Left renal pelvis (tissue), 4 donors: ENCODE results near the gene ABI3BP. TPM values are rescaled to one million over a fixed set of nuclear protein-coding genes. Genes with fewer than 3 reads are reported as not detected.

ENCODE experiments used
- DNase-seq, 4 donors: peaks; one replicate each; pipeline ENCODE4 v3.0.0-alpha.2; 2013; ENCODE audit warnings: low read depth in 4 of 4, low spot score in 3 of 4
- polyA plus RNA-seq, 4 donors: library from polyadenylated mRNA; unstranded; fragments of 120-200 nt; gene quantifications; one replicate each; pipeline ENCODE4 v1.2.1, GENCODE V29; 2013; ENCODE audit not compliant: insufficient read length in 4 of 4

The ABI3BP gene
- polyA plus RNA-seq, 4 donors, result 21.5 to 37.5 (median 27.2) TPM

DNA sequence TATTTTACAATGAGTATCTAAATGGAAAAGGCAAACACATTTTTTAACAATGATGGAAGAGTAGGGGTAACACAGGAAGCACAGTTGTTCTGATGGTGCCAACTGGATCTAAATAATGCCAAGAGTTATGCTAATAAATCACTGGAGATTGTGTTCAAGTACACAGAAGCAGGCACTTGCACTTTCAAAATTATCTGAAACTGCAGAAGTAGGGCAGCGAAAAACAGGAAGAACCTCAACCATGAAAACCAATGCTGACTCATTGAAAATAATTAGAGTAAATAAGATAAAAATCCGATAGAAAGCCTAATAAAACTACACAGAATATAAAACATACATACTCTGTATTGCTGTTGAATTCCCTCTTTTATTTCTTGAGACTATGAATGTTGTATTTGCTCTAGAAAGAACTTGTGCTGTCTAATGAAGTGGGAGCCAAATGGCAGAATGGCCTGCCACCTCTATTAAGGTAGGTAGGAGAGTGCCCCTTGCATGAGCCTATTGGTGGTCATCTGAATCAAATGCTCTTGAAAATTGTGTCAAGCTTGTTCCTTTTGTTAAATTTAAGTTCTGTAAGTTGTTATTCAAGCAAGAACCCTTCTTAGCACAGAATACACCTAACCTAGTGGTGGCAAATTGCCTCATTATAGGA lies 93.7 kb downstream of the ABI3BP start:
- DNase-seq, result no peak

DNA sequence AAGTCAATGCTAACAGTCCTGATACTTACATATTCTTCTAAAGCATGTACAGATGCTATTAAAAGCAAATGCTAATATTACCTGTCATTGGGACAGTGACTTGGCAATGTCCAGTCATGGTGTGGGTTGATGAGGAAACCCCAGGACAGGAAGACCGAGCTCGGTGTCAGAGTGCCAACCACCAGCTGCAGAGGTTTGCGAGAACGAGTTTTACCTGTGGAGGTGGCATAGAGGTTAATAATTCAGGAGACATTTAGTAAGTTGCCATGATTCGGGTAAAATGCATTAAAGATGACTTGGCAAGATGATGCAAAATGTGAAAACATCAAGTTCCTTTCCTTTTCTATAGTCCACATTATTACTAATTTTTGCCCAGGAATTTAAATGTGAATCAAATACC lies 94.5 kb downstream of the ABI3BP start:
- no peak for DNase-seq

DNA sequence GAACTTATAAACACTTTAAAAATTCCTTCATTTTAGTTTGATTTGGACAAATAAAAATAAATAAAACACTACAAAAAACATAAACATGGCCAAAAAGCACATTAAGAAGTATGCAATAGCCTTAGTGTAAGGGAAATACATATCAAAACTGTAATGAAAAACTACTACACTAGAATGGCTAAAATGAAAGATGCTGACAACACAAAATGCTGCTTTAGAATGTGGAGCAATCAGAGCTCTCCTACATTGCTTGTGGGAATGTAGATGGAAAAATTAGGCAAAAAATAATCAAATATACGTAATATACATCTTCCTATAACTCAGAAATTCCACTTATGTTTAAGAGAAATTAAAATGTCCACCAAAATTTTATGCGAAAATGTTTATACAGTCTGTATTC lies 96.2 kb downstream of the ABI3BP start:
- no peak for DNase-seq

DNA sequence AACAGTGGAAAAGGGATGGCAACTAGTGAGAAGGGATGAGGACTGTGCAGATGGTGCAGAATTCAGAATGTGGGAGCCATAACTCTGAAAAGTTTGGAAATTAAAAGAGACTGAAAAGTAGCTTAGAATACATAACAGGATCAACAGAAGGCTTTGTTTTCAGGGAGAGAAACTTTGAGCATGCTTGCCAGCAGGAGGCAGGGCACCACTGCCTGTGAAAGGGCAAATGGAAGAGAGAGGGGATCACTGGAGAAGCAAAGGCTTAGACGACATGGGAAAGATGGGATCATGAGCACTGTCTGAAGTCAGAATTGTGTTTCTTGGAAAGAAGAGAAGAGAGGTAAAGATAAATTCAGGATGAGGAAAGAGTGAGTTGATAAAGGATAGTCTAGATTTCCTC lies 99.6 kb downstream of the ABI3BP start:
- no peak for DNase-seq

DNA sequence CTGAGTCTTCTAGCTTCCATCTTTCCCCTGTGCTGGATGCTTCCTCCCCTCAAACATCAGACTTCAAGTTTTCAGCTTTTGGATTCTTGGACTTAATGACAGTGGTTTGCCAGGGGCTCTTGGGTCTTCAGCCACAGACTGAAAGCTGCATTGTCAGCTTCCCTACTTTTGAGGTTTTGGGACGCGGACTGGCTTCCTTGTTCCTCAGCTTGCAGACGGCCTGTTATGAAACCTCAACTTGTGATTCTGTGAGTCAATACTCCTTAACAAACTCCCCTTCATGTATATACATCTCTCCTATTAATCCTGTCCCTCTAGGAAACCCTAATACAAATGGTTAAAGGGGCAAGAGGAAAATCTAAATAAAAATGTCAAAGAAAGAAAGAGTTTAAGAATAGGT lies 100.1 kb downstream of the ABI3BP start:
- no peak for DNase-seq

DNA sequence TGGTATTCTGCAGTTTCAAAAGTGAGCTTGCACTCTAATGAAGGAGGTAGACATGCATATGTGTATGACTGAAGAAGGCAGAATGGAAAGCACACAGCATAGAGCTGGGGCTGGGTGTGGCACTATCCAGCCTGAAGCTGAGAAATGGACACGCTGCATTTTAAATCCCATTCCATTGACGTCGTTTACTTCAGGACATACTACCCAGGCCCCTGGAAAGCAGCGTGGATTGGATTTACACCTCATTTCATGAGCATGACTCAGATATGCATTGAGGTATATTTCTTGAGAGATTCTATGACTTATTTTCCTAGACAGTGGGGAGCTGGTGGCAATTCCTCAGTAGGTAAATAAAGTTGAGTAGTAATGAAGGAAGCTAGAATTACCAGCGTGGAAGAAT lies 101.4 kb downstream of the ABI3BP start:
- no peak for DNase-seq

DNA sequence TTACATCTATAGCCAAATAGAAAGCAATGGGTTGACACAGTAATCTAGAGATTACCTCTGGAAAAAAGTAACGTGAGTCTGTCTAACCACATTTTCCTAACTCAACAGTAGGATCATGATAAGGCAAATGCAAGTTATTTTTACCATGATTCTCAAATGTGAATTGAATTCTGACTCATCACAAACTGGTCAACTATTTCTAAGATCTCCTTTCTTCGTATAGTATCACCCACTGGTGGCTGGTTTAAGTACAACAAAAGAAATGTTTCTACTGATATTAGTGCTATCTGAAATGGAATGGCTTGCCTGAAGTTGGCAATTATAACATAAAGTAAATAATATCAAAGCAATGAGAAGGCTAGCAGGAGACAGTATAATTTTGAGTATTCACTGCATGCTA lies 102.2 kb downstream of the ABI3BP start:
- no peak for DNase-seq

DNA sequence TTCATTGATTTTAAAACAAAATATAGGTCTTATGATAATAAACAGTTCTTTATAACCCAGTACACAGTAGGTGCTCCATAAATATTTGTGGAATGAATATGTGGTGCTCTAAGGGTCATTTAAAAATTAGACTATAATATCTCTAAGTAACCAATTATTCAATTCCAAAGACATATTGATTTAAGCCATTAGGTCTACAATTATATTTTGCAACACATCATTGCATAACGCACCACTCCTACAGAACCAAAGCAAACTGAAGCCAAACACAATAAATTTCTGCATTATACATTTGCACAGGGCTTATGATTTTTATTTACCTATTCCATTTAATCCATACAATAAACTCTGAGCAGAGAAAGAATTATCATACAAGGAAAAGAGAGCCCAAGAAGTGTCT lies 104.3 kb downstream of the ABI3BP start:
- no peak for DNase-seq

DNA sequence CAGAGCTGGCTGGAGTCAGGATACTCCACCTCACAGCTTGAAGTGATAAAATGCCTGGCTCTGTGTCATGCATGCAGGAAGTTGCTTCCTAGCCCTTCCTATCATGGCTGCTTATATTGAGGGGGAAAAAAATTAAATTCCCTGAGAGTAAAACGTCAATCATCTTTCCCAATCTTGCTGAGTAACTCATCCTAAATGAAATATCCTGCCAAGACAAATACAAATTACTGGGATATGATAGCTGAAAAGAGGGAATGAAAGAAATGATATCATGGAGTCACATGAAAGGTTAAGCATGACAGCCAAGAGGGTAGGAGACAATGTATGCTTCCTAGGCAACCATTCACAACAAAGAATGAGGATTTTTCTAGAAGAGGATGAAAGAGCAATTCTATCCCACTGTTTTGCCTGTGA lies 110.6 kb downstream of the ABI3BP start:
- no peak for DNase-seq

DNA sequence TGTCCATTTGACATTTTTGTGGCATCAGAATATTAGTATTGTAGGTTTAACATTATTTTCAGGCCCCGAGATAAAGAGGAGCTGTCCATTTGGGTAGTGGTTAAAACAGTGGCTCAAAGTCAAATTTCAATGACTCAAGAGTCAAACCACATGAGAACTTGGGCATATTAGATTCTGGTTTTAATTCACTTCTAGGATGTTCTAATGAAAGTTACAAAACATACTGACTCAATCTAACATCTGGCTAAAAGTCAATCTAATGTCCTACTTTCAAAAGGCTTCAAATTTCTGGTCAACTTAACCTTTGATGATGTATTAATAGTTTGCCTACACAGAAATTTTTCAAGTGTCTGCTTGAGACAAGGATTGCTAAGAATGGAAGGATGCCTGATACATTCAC lies 112.4 kb downstream of the ABI3BP start:
- DNase-seq, result no peak

DNA sequence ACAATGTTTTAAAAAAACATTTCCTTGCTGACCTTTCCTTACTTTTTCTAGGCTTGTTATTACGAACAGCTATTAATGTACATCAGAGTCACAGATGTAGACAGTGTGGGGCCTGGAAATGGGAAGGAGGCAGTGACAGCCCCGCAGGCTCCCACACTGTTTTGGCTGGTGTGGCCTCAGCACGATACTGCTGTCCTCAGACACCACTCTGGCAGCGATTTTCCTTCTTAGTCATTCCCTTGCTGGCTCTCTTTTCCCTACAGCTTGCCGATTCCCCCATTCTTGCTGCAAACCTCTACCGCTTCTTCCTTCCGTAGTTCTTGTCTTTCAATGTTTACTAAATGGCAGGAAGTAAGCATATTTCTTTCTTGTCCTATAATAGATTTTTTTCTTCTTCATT lies 113.1 kb downstream of the ABI3BP start:
- no peak for DNase-seq

DNA sequence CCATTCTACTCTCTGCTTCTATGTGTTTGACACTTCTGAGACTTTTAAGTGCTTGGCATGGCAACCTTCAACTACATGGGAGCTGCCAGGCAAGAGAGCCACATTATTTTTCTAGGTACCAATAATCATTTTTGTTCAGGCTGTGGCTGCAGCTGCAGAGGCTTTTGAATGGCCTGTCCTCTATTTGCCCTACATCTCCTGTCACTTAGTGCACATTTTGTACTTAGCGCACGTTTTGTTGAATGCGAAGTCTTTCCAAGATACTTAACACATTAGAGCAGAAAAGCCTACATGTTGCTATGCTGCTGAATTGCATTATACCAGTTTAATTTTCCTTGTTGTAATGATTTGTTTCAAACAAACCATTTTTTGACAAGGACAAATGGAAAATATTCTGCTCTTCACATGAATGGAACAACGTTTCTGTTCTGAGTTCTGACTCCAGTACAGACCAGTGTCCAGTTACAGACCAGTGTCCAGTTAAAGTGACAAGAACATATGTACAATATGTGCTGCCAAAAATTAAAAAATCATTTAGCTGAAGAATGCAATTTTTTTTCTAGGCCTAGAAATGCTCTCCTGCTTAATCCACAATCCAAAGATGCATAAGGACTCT lies 113.9 kb downstream of the ABI3BP start:
- no peak for DNase-seq

DNA sequence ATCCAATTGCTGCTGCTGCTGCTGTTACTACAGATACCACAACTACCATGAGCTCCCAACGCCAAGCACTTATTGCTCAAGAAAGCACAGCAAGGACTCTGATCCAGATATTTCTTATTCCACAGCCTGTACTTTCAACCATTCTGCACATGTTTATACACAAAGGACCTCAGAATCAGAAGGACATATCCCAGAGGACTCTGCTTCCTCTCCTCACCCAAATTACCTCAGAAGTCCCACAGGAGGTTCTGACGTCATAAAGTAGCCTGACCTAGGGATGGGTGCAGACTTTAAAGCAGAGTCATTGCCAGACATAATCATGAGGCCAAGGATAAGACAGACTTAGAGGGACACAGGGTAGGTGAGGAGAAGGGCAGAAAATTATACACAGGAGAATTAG lies 115.9 kb downstream of the ABI3BP start:
- no peak for DNase-seq

DNA sequence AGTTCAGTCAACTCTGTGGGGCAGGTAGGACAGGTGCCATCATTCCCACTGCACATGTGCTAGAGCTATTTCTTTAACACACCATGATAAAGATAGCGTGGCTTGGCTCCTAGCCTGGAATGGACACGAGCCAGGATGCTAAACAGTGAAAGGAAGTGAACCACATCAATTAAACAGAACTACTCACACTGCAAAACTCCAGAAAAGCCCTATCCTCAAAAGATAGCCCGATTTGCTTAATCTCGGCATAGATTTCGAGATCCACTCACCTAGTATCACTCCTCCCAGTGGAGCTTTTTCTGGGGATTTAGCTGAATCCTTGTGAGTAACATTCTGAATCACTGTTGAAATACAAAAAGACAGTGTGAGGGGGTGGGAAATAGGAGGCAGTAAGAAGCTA lies 118.0 kb downstream of the ABI3BP start:
- peak in 1 of 4 donors; percentile 8 for DNase-seq

DNA sequence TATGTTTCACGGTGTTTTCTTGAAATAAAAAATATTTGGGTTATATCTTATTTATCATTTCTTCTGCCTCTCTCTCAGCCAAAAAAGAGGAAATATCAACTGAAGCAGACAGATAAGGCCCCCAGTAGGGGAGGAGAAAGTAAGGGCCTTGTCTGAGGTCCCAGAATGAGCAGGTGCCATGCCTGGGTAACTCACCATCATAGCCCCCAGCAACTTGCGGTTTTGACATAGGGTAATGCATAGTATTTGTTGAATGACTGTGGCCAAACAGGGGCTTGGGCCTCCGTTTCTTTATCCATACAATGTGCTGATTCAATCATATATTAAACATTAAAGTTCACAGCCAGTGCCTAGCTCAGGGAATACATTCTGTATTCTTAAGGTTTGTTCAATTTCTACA lies 119.6 kb downstream of the ABI3BP start:
- DNase-seq, result no peak

DNA sequence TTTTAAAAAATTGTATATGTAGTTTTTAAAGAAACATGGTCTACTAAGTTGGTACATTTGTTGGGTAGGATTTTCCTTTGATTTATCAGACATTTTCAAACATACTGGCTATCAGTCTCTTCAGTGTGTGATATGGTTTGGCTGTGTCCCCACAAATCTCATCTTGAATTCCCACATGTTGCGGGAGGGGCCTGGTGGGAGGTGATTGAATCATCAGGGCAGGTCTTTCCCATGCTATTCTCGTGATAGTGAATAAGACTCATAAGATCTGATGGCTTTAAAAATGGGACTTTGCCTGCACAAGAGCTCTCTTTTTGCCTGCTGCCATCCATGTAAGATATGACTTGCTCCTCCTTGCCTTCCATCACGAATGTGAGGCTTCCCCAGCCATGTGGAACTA lies 121.9 kb downstream of the ABI3BP start:
- DNase-seq, result no peak

DNA sequence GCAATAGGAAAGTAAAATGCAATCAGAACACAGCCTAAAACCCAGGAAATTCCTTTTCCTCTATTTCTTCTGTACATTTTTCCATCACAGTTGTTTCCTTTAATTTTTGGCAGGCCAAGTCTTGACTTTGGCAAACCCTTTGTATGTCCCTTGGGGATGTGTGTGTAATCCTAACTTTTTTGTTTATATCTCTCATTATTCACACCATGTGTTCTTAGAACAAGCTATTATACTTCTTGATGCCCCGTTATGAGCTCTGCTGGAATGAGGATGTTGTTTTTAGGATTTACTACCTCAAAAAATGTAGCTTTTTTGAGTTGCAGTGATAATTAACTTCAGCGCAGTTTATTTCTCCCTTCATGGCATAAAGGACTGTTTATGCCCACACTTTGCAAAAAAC lies 123.4 kb downstream of the ABI3BP start:
- DNase-seq, result peak in 3 of 4 donors; percentile 19 to 38 (median 22)

DNA sequence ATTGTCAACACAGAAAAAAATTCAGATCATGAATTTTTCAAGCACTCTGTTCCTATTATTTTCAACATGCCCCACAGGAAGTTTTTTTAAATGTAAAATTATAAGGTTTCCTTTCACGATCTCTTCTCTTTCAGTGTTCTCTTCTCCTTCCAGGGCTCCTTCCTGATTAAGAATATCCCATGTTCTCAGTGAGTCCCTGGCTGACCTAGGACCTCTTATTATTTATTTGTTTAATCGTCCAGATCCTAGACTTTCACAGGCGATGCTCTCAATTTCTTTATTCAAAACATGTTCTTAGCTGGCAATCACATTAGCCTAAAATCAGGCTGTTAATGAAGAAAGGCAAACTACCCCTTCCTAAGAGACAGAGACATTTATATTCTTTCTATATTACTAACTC lies 124.3 kb downstream of the ABI3BP start:
- no peak for DNase-seq

DNA sequence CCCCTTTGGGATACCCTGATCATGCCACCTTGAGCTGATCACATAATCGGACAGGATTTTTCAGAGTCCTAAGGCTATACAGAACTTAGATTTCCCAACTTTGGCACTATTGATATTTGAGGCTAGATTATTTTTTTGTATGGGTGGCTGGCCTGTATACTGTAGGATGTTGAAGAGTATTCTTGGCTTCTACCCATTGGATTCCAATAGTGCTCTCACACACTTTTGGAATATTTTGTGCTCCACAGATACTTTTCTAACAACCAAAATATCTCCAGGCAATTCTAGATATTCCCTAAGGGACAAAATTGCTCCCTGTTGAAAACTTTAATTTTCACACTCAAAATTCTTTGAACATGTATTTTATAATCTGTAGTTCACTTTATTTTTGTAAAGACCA lies 125.1 kb downstream of the ABI3BP start:
- DNase-seq, result no peak

DNA sequence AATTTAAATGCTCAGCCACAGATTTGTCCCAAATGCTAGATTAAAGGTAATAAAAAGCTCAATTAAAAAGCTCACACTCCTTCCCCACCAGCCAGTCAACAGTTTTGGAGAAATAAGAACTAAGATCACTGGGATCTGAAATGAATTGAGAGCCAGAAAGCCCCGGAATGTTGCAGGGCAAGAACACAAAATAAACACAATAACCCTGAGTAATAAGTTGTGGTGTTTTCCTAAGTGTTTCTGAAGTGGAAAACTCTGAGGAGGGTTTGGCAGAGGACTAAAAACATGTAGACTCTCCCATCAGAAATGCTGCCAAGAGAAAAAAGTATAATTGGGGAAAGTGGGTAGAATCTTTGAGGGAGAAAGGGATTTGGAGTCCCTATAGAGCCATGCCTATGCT lies 127.8 kb downstream of the ABI3BP start:
- DNase-seq, result no peak

DNA sequence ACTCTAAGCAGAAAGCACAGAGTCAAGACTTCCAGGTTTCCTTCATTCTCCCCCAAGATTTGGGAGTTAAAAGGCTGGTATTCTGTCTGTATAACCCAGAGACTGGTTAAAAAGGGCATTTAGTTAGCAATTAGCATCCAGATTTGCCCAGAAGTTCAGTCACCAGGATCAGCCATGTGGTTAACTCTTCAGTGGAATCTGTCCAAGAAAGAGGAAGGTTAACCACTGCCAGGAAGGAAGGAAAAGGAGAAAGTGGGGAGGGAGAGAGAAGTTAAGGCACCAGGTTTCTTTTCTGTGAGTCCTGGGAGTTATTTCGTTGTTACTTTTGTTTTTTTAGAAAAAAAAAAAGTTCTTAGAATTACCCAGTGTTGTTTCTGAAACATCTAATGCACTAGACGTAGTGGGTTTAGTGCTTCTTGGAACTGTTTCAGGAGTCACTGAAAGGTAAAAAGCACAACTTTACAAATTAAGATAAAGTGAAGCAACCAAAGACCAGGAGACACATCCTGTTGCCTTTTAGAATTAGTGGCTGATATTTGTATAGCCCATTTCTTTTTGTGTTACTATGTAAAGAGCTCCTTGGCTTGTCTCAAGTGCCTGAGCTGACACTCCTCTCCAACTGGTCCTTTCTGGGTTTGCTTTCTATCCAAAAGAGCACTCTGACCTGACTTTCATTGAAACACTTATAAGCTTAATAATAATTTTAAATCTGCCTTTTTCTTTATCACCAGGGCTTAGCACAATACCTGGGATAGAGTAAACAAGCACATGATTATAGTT lies 128.6 kb downstream of the ABI3BP start:
- DNase-seq, result no peak

DNA sequence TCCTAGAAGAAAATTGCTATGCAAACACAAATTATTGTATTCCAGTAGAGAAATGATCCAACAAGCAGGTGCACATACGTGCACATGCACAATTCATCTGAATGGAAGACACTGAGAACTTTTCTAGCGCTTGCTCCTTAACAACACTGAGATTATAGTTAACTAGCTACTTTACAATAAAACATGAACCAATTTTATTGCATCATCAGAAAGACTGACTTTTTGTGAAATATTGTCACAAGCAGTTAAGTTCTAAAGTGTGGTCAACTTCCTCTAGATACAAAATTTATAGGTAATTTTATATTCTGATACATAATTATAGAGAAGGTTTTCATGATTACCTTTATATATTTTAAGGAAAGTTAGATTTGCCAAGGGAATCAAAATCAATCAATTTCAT lies 135.4 kb downstream of the ABI3BP start:
- no peak for DNase-seq
